Measurements from ENCODE around the gene CFAP90.

GRCh38 chr5:7845557-7845956, 5.4 kb downstream of the CFAP90 start:
- TF ChIP-seq CTCF (IDR thresholded peaks at IDR 0.05) (no peak), POLR2A (IDR thresholded peaks at IDR 0.05) (no peak)

Data from uterus (tissue), 2 donors.